ENCODE results near the gene FBXO33. TPM values are rescaled to one million over a fixed set of nuclear protein-coding genes. Genes with fewer than 3 reads are reported as not detected.

Gene FBXO33, protein sequence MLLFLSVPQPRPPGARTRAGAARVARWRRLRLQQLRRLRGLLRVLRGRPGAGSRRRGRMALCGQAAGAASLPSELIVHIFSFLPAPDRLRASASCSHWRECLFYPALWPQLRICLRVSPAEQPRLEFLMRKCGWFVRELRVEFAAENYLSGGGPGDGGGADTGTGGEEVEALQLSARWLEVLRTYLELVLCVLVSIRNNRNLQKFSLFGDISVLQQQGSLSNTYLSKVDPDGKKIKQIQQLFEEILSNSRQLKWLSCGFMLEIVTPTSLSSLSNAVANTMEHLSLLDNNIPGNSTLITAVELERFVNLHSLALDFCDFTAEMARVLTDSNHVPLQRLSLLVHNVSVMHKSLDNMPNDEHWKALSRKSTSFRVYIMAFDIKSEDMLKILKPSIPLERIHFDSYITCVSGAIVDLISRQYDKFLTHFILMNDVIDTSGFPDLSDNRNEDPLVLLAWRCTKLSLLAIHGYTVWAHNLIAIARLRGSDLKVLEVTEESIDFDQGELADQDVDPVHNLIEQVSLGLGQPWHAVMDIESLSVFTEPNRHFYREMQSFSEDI
- total RNA-seq: 15.3 and 18.3 TPM in 2 replicates

GRCh38 chr14:39432179-39432618, at the start of gene FBXO33:
TSS of gene FBXO33 (minus strand) at chr14:39432433. CDS start at chr14:39432162, 271 bp downstream.

Other genes starting within 250 kb of the FBXO33 start
- gene MIA2, start 198.5 kb downstream of the FBXO33 start, total RNA-seq: 31.3 and 46.3 TPM in 2 replicates